OCI-LY1 (cell line): Measurements from ENCODE around the gene CAPZA1.

Experiments used
- H2AFZ ChIP-seq: fragments of 200-600 bp; sonication (generic), shearing (Covaris generic); 2 replicates; pipeline ENCODE4 v1.6.0; 2014; ENCODE audit warnings: antibody characterized with exemption, mild to moderate bottlenecking, low read length
- H3F3A ChIP-seq: fragments of 200-600 bp; sonication (generic), shearing (Covaris generic); 2 replicates; pipeline ENCODE4 v1.6.0; 2014; ENCODE audit warnings: mild to moderate bottlenecking, antibody characterized with exemption, low read length, moderate library complexity; ENCODE audit not compliant: insufficient read depth
- H3K27ac ChIP-seq: fragments of 200-600 bp; sonication (generic); 2 replicates; pipeline ENCODE4 v1.5.1; 2014; ENCODE audit warnings: low read length, mixed run types, mild to moderate bottlenecking, low read depth; ENCODE audit not compliant: poor library complexity, severe bottlenecking
- H3K27me3 ChIP-seq: fragments of 200-600 bp; sonication (generic); 2 replicates; pipeline ENCODE4 v1.6.0; 2014; ENCODE audit warnings: antibody characterized with exemption, mild to moderate bottlenecking, low read length, moderate library complexity; ENCODE audit not compliant: insufficient read depth
- H3K36me3 ChIP-seq: fragments of 200-600 bp; sonication (generic); 2 replicates; pipeline ENCODE4 v1.6.1; 2014; ENCODE audit warnings: mild to moderate bottlenecking, antibody characterized with exemption, low read length, moderate library complexity, mixed read lengths; ENCODE audit not compliant: insufficient read depth
- H3K4me1 ChIP-seq: fragments of 200-600 bp; sonication (generic); 2 replicates; pipeline ENCODE4 v1.5.1; 2014; ENCODE audit warnings: mild to moderate bottlenecking, low read length, moderate library complexity; ENCODE audit not compliant: insufficient read depth, severe bottlenecking
- H3K4me2 ChIP-seq: fragments of 200-600 bp; sonication (generic), shearing (Covaris generic); 2 replicates; pipeline ENCODE4 v1.6.1; 2014; ENCODE audit warnings: low read length
- H3K4me3 ChIP-seq: fragments of 200-600 bp; sonication (generic); 2 replicates; pipeline ENCODE4 v1.5.1; 2014; ENCODE audit warnings: low read length, low read depth, mild to moderate bottlenecking, mixed read lengths; ENCODE audit not compliant: poor library complexity, severe bottlenecking
- H3K79me2 ChIP-seq: fragments of 200-600 bp; shearing (Covaris generic); 2 replicates; pipeline ENCODE4 v1.6.1; 2016; ENCODE audit warnings: mixed run types, low read length, mixed read lengths; ENCODE audit not compliant: insufficient read depth
- H3K9ac ChIP-seq: fragments of 200-600 bp; sonication (generic), shearing (Covaris generic); 2 replicates; pipeline ENCODE4 v1.6.1; 2014; ENCODE audit warnings: mild to moderate bottlenecking, low read length, mixed read lengths
- H3K9me2 ChIP-seq: fragments of 200-600 bp; sonication (generic), shearing (Covaris generic); 2 replicates; pipeline ENCODE4 v1.6.1; 2014; ENCODE audit warnings: low read depth, mild to moderate bottlenecking, low read length, mixed read lengths
- H3K9me3 ChIP-seq: fragments of 200-600 bp; shearing (Covaris generic); 2 replicates; pipeline ENCODE4 v1.6.1; 2014; ENCODE audit warnings: low read length, mixed read lengths
- H4K20me1 ChIP-seq: fragments of 200-600 bp; sonication (generic), shearing (Covaris generic); 2 replicates; pipeline ENCODE4 v1.6.0; 2016; ENCODE audit warnings: mild to moderate bottlenecking, low read length; ENCODE audit not compliant: insufficient read depth
- EZH2 ChIP-seq: fragments of 200-600 bp; sonication (generic), shearing (Covaris generic); IDR thresholded peaks from 2 replicates; pipeline ENCODE4 v1.8.0; 2017; ENCODE audit warnings: borderline replicate concordance, mixed run types, mild to moderate bottlenecking, antibody characterized with exemption, low read length, moderate library complexity, mixed read lengths
- TF ChIP-seq, protein P1 (sequence below): fragments of 200-600 bp; sonication (generic), shearing (Covaris generic); IDR thresholded peaks from 2 replicates; pipeline ENCODE4 v1.5.1; 2017; ENCODE audit warnings: mild to moderate bottlenecking, antibody characterized with exemption, low read length, moderate library complexity, mixed read lengths

CAPZA1 gene

DNA sequence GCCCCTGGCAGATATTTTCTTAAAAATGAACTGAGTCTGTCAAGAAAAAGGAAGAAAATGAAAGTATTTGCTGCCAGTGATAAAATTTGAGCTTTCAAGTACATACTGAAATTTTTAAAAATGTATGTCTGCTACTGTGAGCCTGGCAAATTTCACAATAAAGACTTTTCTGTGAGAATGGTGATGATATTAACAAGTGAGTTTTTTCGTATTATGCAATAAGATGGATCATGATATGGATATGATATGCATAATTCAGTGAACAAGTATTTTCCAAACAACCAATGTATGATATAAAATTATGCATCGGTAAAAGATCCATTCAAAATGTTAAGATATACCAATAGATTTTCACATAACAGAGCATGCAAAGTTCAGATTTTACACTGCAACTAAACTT lies 16.6 kb upstream of the CAPZA1 start:
- no peak overlapping the region for H3K4me2 ChIP-seq
- no peak overlapping the region for H3K4me3 ChIP-seq
- no peaks in the 10 kb centered on the region for H3K4me1 ChIP-seq
- TF ChIP-seq EZH2: no peak
- TF ChIP-seq, protein P1, sequence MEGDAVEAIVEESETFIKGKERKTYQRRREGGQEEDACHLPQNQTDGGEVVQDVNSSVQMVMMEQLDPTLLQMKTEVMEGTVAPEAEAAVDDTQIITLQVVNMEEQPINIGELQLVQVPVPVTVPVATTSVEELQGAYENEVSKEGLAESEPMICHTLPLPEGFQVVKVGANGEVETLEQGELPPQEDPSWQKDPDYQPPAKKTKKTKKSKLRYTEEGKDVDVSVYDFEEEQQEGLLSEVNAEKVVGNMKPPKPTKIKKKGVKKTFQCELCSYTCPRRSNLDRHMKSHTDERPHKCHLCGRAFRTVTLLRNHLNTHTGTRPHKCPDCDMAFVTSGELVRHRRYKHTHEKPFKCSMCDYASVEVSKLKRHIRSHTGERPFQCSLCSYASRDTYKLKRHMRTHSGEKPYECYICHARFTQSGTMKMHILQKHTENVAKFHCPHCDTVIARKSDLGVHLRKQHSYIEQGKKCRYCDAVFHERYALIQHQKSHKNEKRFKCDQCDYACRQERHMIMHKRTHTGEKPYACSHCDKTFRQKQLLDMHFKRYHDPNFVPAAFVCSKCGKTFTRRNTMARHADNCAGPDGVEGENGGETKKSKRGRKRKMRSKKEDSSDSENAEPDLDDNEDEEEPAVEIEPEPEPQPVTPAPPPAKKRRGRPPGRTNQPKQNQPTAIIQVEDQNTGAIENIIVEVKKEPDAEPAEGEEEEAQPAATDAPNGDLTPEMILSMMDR: no peak
- no peaks in the 10 kb centered on the region for H3K36me3 ChIP-seq
- no peaks in the 10 kb centered on the region for H4K20me1 ChIP-seq
- no peaks in the 10 kb centered on the region for H3K27me3 ChIP-seq
- H3K27ac ChIP-seq: no peak overlapping the region
- no peaks in the 10 kb centered on the region for H3K79me2 ChIP-seq
- no peaks in the 10 kb centered on the region for H3F3A ChIP-seq
- no peaks in the 10 kb centered on the region for H3K9me3 ChIP-seq
- H3K9ac ChIP-seq: no peak overlapping the region
- H2AFZ ChIP-seq: no peak overlapping the region
- H3K9me2 ChIP-seq: no peaks in the 10 kb centered on the region

DNA sequence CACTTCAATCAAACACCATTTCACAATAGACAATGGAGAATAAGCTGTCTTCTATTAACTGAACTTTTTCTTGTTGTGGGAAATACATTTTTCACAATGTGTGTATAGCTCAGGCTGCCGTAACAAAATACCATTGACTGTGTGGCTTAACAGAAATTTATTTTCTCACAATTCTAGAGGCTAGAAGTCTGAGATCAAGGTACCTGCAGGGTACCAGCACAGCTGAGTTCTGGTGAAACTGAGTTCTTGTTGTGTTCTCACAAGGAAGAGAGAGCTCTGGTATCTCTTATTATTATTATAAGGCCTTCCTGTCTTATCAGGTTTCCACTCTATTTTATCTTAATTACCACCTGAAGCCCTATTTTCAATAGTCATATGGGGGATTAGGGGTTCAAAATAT lies 16.1 kb upstream of the CAPZA1 start:
- H4K20me1 ChIP-seq: no peaks in the 10 kb centered on the region
- H3K9me3 ChIP-seq: no peaks in the 10 kb centered on the region
- H3K79me2 ChIP-seq: no peaks in the 10 kb centered on the region
- TF ChIP-seq, protein P1: no peak
- TF ChIP-seq EZH2: no peak
- H3K9ac ChIP-seq: no peak overlapping the region
- H3K4me3 ChIP-seq: no peak overlapping the region
- H3K27me3 ChIP-seq: no peaks in the 10 kb centered on the region
- no peaks in the 10 kb centered on the region for H3K36me3 ChIP-seq
- no peak overlapping the region for H3K4me2 ChIP-seq
- no peaks in the 10 kb centered on the region for H3K4me1 ChIP-seq
- H3K9me2 ChIP-seq: no peaks in the 10 kb centered on the region
- H3K27ac ChIP-seq: no peak overlapping the region
- H3F3A ChIP-seq: no peaks in the 10 kb centered on the region
- H2AFZ ChIP-seq: no peak overlapping the region

DNA sequence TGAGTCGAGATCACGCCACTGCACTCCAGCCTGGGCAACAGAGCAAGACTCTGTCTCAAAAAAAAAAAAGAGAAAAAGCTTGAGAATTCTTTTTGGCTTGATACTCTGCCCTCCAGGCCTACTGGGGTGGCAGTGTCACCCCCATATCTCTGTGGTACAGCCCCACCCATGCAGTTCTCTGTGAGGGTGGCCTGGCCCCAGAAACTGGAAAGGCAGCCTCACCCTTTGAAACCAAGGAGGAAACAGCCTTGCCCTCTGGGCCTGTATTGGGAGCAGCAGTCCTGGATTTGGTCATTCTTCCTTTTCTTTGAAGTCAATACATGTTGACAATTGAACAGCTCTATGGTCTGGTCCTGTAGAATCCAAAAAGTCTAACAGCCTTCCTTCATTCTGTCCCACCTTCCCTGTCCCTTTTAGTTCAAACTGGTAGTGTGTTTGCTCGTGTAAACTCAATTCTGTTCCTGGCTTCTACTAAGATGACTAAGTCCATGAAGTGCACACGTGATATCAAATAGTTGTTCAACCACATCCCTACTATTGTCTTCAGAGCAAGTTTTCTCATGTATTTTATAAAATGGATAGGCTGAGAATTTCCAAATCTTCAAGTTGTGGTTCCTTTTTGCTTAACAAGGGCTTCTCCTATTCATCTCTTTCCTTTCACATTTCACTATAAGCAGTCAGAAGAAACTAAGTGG lies 13.9 kb upstream of the CAPZA1 start:
- no peak for TF ChIP-seq EZH2
- TF ChIP-seq, protein P1: no peak
- no peaks in the 10 kb centered on the region for H3F3A ChIP-seq
- no peaks in the 10 kb centered on the region for H3K4me1 ChIP-seq
- no peaks in the 10 kb centered on the region for H3K9me2 ChIP-seq
- H3K4me3 ChIP-seq: no peak overlapping the region
- no peaks in the 10 kb centered on the region for H3K9me3 ChIP-seq
- H3K4me2 ChIP-seq: no peak overlapping the region
- no peaks in the 10 kb centered on the region for H3K27me3 ChIP-seq
- no peaks in the 10 kb centered on the region for H3K36me3 ChIP-seq
- no peak overlapping the region for H3K27ac ChIP-seq
- H3K79me2 ChIP-seq: no peaks in the 10 kb centered on the region
- no peaks in the 10 kb centered on the region for H4K20me1 ChIP-seq
- no peak overlapping the region for H3K9ac ChIP-seq
- H2AFZ ChIP-seq: no peak overlapping the region
